ENCODE data around the gene HID1. TPM values are rescaled to one million over a fixed set of nuclear protein-coding genes. Genes with fewer than 3 reads are reported as not detected.

Gene HID1
- total RNA-seq, 5 donors from 2014 or later (not counting 1 experiment from before 2014, with no cell fraction given), result 12.7 to 21.0 (median 14.5) TPM

DNA sequence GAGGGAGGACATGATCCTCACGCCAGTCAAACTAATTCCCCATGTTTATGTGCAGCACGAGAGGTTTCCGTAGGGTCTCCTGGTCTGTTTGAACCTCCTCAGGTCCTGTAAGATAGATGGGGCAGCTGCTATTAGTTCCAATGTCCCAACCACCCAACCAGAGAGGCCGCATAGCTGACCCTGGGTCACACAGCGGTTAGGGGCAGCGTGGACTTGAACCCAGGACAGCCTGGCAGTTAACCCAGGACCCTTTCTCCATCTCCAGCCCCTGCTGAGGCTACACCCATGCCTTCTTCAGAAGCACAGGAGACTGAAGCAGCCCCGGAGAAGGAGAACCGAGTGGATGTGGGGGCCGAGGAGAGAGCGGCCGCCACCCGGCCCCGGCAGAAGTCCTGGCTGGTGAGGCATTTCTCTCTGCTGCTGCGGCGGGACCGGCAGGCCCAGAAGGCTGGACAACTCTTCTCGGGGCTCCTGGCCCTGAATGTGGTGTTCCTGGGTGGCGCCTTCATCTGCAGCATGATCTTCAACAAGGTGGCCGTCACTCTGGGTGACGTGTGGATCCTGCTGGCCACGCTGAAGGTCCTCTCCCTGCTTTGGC, 31.3 kb downstream of the HID1 start:
- no peaks in the 10 kb centered on the region for H3K9me3 ChIP-seq
- H3K4me1 ChIP-seq (ENCODE audit: control insufficient read depth in 1 of 2, extremely low read depth in 1 of 2, insufficient read depth in 2 of 2, low read length in 2 of 2), result no peaks in the 10 kb centered on the region
- no peak overlapping the region for H3K4me3 ChIP-seq (ENCODE audit: control insufficient read depth in 1 of 2, extremely low read depth in 1 of 2, low read length in 1 of 2)
- H3K36me3 Mint-ChIP-seq, result no peaks in the 10 kb centered on the region
- DNase-seq, result no peak
- ATAC-seq (replicated peaks in 1 of 4), result no peak
- no peaks in the 10 kb centered on the region for H3K9me3 Mint-ChIP-seq
- H3K27me3 Mint-ChIP-seq, result peaks cover 36 to 50% of the 10 kb centered on the region in 2 donors
- no peaks in the 10 kb centered on the region for H3K36me3 ChIP-seq (ENCODE audit: control insufficient read depth in 2 of 2, extremely low read depth in 1 of 2, insufficient read depth in 1 of 2, low read length in 1 of 2)
- H3K4me3 Mint-ChIP-seq, result no peak overlapping the region
- peaks cover 0 to 8% (median 0%) of the 10 kb centered on the region in 3 donors for H3K4me1 Mint-ChIP-seq
- H3K27ac ChIP-seq (ENCODE audit: low read length), result no peak overlapping the region
- H3K27me3 ChIP-seq (replicated peaks in 1 of 2; ENCODE audit: control insufficient read depth in 2 of 2, extremely low read depth in 1 of 2, insufficient read depth in 2 of 2, low read length in 1 of 2), result peaks cover 10 to 67% of the 10 kb centered on the region in 2 experiments
- WGBS (ENCODE audit: insufficient coverage), result 80% methylated on average over 15 of the region's 21 CpGs
- no peak overlapping the region for H3K27ac Mint-ChIP-seq
- POLR2A ChIA-PET, result no interaction called here
- CTCF ChIA-PET, result no interaction called here

DNA sequence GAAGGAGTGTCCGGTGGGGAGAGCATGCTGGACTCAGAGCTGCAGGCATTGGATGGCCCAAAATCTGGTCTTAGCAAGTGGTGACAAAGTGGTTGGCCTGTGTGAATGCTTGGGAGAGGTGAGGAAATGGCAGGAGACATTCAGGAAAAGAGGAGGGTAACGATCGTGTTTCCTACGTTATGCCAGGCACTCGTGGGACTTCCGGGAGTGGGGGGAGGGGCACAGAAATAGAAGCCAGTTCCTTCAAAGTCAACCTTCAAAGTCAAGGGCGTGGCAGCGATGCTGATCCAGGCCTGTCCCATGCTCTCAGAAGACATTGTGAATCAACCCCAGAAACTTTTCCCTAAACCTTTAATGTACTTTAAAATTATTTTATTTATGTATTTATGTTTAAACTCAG, 33.0 kb downstream of the HID1 start:
- ChIA-PET CTCF (interaction anchor here in 1 of 2 donors (0.6 kb wide), 2 partner anchors 86 to 226 kb away, joined by 3 to 6 read pairs; no protein-coding TSS in a partner anchor), POLR2A (no interaction called here)
- no peak overlapping the region for H3K4me3 Mint-ChIP-seq
- DNase-seq (no peak), ATAC-seq (replicated peaks in 1 of 4) (no peak)
- no peaks in the 10 kb centered on the region for H3K9me3 ChIP-seq
- H3K36me3 Mint-ChIP-seq, result no peaks in the 10 kb centered on the region
- peaks cover 38 to 60% of the 10 kb centered on the region in 2 donors for H3K27me3 Mint-ChIP-seq
- H3K27ac Mint-ChIP-seq, result no peak overlapping the region
- peaks cover 0 to 8% (median 0%) of the 10 kb centered on the region in 3 donors for H3K4me1 Mint-ChIP-seq
- no peak overlapping the region for H3K27ac ChIP-seq (ENCODE audit: low read length)
- no peaks in the 10 kb centered on the region for H3K9me3 Mint-ChIP-seq
- H3K36me3 ChIP-seq (ENCODE audit: control insufficient read depth in 2 of 2, extremely low read depth in 1 of 2, insufficient read depth in 1 of 2, low read length in 1 of 2), result no peaks in the 10 kb centered on the region
- peaks cover 9 to 81% of the 10 kb centered on the region in 2 experiments for H3K27me3 ChIP-seq (replicated peaks in 1 of 2; ENCODE audit: control insufficient read depth in 2 of 2, extremely low read depth in 1 of 2, insufficient read depth in 2 of 2, low read length in 1 of 2)
- H3K4me3 ChIP-seq (ENCODE audit: control insufficient read depth in 1 of 2, extremely low read depth in 1 of 2, low read length in 1 of 2), result no peak overlapping the region
- peaks cover 0 to 4% of the 10 kb centered on the region in 2 experiments for H3K4me1 ChIP-seq (ENCODE audit: control insufficient read depth in 1 of 2, extremely low read depth in 1 of 2, insufficient read depth in 2 of 2, low read length in 2 of 2)
- WGBS (ENCODE audit: insufficient coverage), result no CpG with 5 or more reads among the region's 8 CpGs

DNA sequence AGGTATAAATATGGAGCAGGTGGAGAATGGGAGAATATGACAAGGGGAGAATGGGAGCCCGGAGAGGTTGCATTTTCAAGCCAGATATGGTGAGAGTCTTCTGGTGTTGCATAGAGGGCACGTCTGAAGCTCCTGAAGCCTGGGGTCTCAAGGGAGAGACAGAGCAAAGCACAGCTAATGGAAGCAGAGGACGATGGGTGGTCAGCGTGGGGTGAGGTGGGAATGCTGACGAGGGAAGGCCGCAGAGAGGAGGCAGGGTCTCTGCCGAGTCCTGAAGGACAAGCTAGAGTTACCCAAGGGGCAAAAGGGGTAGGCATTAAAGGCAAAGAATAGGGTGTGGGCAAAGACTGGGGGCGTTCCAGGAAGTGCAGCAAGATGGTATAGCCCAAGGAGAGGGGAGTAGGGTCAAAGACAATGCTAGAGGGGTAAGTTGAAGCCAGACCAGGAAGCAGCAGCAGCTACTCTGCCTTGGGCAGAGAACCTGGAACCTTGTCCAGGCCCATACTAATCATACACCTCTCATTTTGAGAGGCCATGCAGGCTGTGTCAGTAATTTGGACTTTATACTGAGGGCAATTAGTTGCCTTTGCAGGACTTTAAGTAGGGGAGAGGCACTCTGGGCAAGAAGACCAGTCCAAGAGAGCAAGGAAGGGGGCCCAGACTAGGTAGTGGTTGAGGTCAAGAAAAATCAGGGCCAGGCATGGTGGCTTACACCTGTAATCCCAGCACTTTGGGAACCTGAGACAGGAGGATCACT, 34.2 kb downstream of the HID1 start:
- DNase-seq (no peak), ATAC-seq (replicated peaks in 1 of 4) (no peak)
- Histone ChIP-seq H3K27ac (ENCODE audit: low read length) (no peak overlapping the region), H3K27me3 (replicated peaks in 1 of 2; ENCODE audit: control insufficient read depth in 2 of 2, extremely low read depth in 1 of 2, insufficient read depth in 2 of 2, low read length in 1 of 2) (peaks cover 7 to 82% of the 10 kb centered on the region in 2 experiments), H3K9me3 (no peaks in the 10 kb centered on the region), H3K4me3 (ENCODE audit: control insufficient read depth in 1 of 2, extremely low read depth in 1 of 2, low read length in 1 of 2) (no peak overlapping the region), H3K4me1 (ENCODE audit: control insufficient read depth in 1 of 2, extremely low read depth in 1 of 2, insufficient read depth in 2 of 2, low read length in 2 of 2) (peaks cover 0 to 4% of the 10 kb centered on the region in 2 experiments), H3K36me3 (ENCODE audit: control insufficient read depth in 2 of 2, extremely low read depth in 1 of 2, insufficient read depth in 1 of 2, low read length in 1 of 2) (no peaks in the 10 kb centered on the region)
- peaks cover 0 to 8% (median 0%) of the 10 kb centered on the region in 3 donors for H3K4me1 Mint-ChIP-seq
- H3K4me3 Mint-ChIP-seq, result no peak overlapping the region
- no peaks in the 10 kb centered on the region for H3K9me3 Mint-ChIP-seq
- POLR2A ChIA-PET, result no interaction called here
- no peak overlapping the region for H3K27ac Mint-ChIP-seq
- WGBS (ENCODE audit: insufficient coverage), result 70% methylated on average over 8 of the region's 8 CpGs
- CTCF ChIA-PET, result no interaction called here
- peaks cover 39 to 67% of the 10 kb centered on the region in 2 donors for H3K27me3 Mint-ChIP-seq
- no peaks in the 10 kb centered on the region for H3K36me3 Mint-ChIP-seq

DNA sequence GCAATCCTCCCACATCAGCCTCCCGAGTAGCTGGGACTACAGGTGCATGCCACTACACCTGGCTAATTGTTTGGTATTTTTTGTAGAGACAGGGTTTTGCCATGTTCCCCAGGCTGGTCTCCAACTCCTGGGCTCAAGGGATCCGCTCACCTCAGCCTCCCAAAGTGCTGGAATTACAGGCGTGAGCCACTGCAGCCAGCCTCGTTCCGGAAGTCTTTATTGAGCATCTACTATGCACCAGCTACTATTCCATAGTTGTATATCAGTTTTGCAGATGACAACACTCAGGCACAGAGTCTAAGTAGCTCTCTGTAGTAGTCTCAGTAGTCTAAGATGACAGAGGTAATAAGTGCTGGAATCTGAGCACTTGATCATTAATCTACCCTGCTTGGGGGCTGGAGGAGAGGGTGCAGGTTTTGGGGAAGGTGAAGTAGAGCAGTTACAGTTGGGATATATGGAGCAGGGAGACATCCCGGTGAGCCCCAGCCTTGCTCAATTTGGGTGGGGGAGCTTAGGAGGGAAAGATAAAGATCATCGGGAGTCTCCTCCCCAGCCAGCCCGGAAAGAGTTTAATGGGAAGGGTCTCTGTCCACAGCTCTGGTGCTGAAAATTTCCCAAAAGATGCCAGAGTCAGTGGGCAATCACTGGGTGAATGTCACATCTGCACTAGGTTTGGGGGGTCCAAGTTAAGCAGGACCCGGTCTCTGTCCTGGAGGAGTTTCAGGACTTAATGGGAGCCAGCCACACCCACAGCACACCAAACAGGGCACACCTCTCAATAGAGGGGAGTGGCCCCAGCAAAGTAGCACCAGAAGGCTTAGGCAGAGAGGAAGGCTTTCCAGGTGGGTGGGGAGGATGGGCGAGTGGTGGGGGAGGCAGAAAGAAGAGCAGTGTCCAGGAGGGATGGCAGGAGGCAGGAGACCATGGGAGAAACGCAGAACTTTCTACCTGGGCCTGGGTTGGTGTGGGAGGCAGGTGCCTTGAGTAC, 35.2 kb downstream of the HID1 start:
- peaks cover 7 to 88% of the 10 kb centered on the region in 2 experiments for H3K27me3 ChIP-seq (replicated peaks in 1 of 2; ENCODE audit: control insufficient read depth in 2 of 2, extremely low read depth in 1 of 2, insufficient read depth in 2 of 2, low read length in 1 of 2)
- H3K9me3 ChIP-seq, result no peaks in the 10 kb centered on the region
- WGBS (ENCODE audit: insufficient coverage), result 41% methylated on average over 6 of the region's 11 CpGs
- Mint-ChIP-seq H3K4me1 (peaks cover 0 to 8% (median 0%) of the 10 kb centered on the region in 3 donors), H3K36me3 (no peaks in the 10 kb centered on the region), H3K27ac (no peak overlapping the region), H3K27me3 (peaks cover 42 to 70% of the 10 kb centered on the region in 2 donors), H3K9me3 (no peaks in the 10 kb centered on the region), H3K4me3 (no peak overlapping the region)
- H3K36me3 ChIP-seq (ENCODE audit: control insufficient read depth in 2 of 2, extremely low read depth in 1 of 2, insufficient read depth in 1 of 2, low read length in 1 of 2), result no peaks in the 10 kb centered on the region
- no peak overlapping the region for H3K27ac ChIP-seq (ENCODE audit: low read length)
- no peak for ATAC-seq (replicated peaks in 1 of 4)
- ChIA-PET POLR2A (no interaction called here), CTCF (no interaction called here)
- DNase-seq, result no peak
- no peak overlapping the region for H3K4me3 ChIP-seq (ENCODE audit: control insufficient read depth in 1 of 2, extremely low read depth in 1 of 2, low read length in 1 of 2)
- peaks cover 0 to 4% of the 10 kb centered on the region in 2 experiments for H3K4me1 ChIP-seq (ENCODE audit: control insufficient read depth in 1 of 2, extremely low read depth in 1 of 2, insufficient read depth in 2 of 2, low read length in 2 of 2)

DNA sequence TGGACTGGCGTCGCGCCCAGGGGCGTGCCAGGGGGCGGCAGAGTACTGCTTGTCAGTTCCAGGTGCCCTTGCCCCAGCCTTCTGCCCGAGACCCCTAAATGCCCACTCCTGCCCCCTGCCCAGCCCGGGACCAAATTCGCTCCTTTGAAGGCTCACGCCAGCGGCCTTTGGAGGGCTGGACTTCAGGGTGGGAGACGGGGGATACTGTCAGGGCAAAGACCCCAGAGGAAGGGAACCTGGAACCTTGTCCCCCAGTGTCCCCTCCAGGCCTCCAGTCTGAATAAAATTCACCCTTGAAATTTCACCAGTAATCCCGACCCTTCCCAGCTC, 36.1 kb downstream of the HID1 start:
- POLR2A ChIA-PET, result no interaction called here
- Mint-ChIP-seq H3K27me3 (peaks cover 38 to 74% of the 10 kb centered on the region in 2 donors), H3K4me1 (peaks cover 0 to 8% (median 0%) of the 10 kb centered on the region in 3 donors), H3K4me3 (no peak overlapping the region), H3K27ac (no peak overlapping the region), H3K9me3 (no peaks in the 10 kb centered on the region), H3K36me3 (no peaks in the 10 kb centered on the region)
- Histone ChIP-seq H3K27me3 (replicated peaks in 1 of 2; ENCODE audit: control insufficient read depth in 2 of 2, extremely low read depth in 1 of 2, insufficient read depth in 2 of 2, low read length in 1 of 2) (peaks cover 7 to 86% of the 10 kb centered on the region in 2 experiments), H3K27ac (ENCODE audit: low read length) (no peak overlapping the region), H3K36me3 (ENCODE audit: control insufficient read depth in 2 of 2, extremely low read depth in 1 of 2, insufficient read depth in 1 of 2, low read length in 1 of 2) (no peaks in the 10 kb centered on the region), H3K4me3 (ENCODE audit: control insufficient read depth in 1 of 2, extremely low read depth in 1 of 2, low read length in 1 of 2) (no peak overlapping the region), H3K9me3 (no peaks in the 10 kb centered on the region), H3K4me1 (ENCODE audit: control insufficient read depth in 1 of 2, extremely low read depth in 1 of 2, insufficient read depth in 2 of 2, low read length in 2 of 2) (peaks cover 0 to 4% of the 10 kb centered on the region in 2 experiments)
- CTCF ChIA-PET, result no interaction called here
- no peak for DNase-seq
- ATAC-seq (replicated peaks in 1 of 4), result no peak
- WGBS (ENCODE audit: insufficient coverage), result 19% methylated on average over 9 of the region's 12 CpGs
